RWPE1 (cell line): ENCODE measurements around the gene C5.
"Not testable (repeated sequence)": the region's sequence is repeated elsewhere in the genome, so short reads cannot be mapped to it uniquely, and the experiment has no call there.

Experiments
- CTCF ChIA-PET: fragments of 350-600 bp; sonication (Branson Sonifier 250); formaldehyde crosslinking; extraction: SDS; loops from one replicate; lab custom pipeline; 2021; lab: Yijun Ruan, JAX
- POLR2A ChIA-PET: fragments of 400-600 bp; formaldehyde crosslinking; extraction: SDS; loops from one replicate; lab custom pipeline; 2020; ENCODE audit warnings: antibody characterized with exemption; ENCODE audit not compliant: low non-redundant PET; lab: Yijun Ruan, JAX
- DNase-seq: peaks from one replicate; pipeline ENCODE4 v3.0.0; 2012; ENCODE audit warnings: low spot score
- H3K27ac ChIP-seq: fragments of 450-650 bp; 2 replicates; pipeline ENCODE4 v1.5.1; 2017
- TF ChIP-seq, protein P1 (sequence below): fragments of 450-650 bp; conservative IDR thresholded peaks from 2 replicates; pipeline ENCODE4 v1.5.1; 2017; ENCODE audit warnings: low read depth, mild to moderate bottlenecking

C5 gene

DNA sequence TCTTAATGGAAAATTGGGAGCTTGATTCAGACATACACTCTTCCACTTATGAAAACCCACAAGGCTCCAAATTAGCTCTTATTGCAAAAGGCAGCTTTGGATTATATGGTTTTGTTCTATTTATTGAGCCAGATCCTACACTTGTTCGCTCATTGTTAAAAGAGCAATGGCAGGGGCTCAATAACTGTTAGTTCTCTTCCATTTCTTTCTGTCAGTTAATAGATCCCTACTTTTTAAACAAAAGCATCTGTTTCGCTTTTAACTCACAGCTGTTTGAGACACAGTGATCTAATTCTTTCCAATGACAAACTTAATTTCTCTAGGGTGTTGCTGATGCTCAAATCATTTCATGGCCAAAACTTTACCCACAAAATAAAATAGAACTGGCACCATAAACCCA is 11.7 kb downstream of the C5 start:
- H3K27ac ChIP-seq = no peak overlapping the region
- POLR2A ChIA-PET = no interaction called here
- TF ChIP-seq, protein P1, sequence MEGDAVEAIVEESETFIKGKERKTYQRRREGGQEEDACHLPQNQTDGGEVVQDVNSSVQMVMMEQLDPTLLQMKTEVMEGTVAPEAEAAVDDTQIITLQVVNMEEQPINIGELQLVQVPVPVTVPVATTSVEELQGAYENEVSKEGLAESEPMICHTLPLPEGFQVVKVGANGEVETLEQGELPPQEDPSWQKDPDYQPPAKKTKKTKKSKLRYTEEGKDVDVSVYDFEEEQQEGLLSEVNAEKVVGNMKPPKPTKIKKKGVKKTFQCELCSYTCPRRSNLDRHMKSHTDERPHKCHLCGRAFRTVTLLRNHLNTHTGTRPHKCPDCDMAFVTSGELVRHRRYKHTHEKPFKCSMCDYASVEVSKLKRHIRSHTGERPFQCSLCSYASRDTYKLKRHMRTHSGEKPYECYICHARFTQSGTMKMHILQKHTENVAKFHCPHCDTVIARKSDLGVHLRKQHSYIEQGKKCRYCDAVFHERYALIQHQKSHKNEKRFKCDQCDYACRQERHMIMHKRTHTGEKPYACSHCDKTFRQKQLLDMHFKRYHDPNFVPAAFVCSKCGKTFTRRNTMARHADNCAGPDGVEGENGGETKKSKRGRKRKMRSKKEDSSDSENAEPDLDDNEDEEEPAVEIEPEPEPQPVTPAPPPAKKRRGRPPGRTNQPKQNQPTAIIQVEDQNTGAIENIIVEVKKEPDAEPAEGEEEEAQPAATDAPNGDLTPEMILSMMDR = no peak
- CTCF ChIA-PET = interaction anchor here (0.6 kb wide), 1 partner anchor 459 kb away, joined by 5 read pairs; the partner anchor contains the start of gene CDK5RAP2
- no peak for DNase-seq

DNA sequence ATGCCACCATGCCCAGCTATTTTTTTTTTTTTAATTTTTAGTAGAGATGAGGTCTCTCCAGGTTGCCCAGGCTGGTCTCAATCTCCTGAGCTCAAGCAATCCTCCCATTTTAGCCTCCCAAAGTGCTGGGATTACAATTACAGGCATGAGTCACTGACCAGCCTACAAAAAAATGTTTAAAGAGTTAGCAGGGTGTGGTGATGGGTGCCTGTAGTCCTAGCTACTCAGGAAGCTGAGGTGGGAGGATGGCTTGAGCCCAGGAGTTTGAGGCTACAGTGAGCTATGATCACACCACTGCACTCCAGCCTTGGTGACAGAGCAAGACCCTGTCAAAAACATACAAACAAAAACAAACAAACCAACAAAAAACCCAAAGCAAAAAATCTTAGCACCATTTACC is 14.4 kb downstream of the C5 start:
- CTCF ChIA-PET = interaction anchor here (1.0 to 1.2 kb wide), 3 partner anchors 24 to 54 kb away, joined by 3 to 5 read pairs (median 4); no protein-coding TSS in a partner anchor
- H3K27ac ChIP-seq, POLR2A ChIA-PET, DNase-seq: not testable (repeated sequence)

DNA sequence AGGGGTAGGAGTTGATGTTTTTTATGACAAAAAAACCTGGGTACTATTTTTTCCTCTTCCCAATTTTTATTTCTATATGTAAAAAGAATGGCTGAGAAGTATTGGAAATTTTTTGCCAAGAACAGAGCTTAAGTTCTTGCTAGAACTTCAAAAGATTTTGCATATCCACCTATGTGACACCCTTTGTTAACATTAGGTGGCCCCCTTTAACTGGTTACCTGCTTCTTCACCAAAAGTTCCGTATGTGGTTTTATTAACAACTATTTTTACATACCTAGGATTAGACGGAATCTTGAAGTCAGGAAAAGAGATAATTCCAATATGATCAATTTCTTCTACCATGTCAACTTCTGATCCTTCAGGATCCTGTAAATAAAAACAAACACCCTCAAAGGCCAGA is 15.5 kb downstream of the C5 start:
- ChIA-PET POLR2A (no interaction called here), CTCF (no interaction called here)
- TF ChIP-seq, protein P1 = no peak
- DNase-seq = no peak
- H3K27ac ChIP-seq = no peak overlapping the region

DNA sequence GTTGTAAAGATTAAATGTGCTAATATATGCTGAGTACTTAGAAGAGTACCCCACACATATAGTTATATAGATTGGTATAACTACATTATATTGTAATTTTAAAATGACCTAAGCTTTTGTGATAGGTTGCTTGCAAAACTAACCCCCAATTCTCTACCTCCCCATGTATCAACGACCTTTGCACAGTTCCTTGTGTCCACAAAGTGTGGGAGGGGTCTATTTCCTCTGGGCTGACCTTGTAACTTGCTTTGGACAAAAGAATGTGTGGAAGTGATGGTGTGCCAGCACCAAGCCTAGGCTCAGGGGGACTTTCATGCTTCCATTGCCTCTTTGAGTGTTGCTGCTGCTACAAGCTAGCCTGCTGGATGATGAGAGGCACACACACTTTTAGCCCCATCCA is 20.6 kb downstream of the C5 start:
- TF ChIP-seq, protein P1 = no peak
- ChIA-PET POLR2A (no interaction called here), CTCF (interaction anchor here (0.5 to 2.3 kb wide), 4 partner anchors 31 to 291 kb away, joined by 3 to 7 read pairs (median 6); no protein-coding TSS in a partner anchor)
- DNase-seq = no peak
- no peak overlapping the region for H3K27ac ChIP-seq

DNA sequence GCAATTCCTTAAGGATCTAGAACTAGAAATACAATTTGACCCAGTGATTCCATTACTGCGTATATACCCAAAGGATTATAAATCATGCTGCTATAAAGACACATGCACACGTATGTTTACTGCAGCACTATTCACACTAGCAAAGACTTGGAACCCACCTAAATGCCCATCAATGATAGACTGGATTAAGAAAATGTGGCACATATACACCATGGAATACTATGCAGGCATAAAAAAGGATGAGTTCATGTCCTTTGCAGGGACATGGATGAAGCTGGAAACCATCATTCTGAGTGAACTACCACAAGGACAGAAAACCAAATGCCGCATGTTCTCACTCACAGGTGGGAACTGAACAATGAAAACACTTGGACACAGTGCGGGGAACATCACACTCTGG is 21.8 kb downstream of the C5 start:
- DNase-seq, H3K27ac ChIP-seq, POLR2A ChIA-PET: not testable (repeated sequence)
- CTCF ChIA-PET = interaction anchor here (2.3 kb wide), 1 partner anchor 32 kb away, joined by 7 read pairs; no protein-coding TSS in a partner anchor

DNA sequence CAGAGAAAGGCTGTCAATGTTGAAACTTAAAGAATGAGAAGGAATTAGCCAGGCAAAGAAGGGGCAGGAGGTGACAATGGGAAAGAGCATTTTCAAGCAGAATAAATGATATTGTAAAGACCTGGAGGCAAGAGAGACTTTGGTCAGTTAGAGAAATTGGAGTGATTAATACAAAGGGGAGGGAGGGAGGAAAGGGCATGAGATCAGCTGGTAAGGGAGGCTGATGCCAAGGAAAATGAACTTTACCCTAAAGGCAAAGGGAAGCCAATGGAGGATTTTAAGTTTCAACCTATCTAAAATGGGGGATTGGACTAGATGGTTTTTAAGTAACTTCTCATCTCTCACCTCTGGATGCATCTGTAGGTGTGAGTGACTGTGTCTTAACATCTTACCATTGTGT is 23.3 kb downstream of the C5 start:
- H3K27ac ChIP-seq = no peak overlapping the region
- POLR2A ChIA-PET = no interaction called here
- TF ChIP-seq, protein P1 = no peak
- no peak for DNase-seq
- CTCF ChIA-PET = no interaction called here

DNA sequence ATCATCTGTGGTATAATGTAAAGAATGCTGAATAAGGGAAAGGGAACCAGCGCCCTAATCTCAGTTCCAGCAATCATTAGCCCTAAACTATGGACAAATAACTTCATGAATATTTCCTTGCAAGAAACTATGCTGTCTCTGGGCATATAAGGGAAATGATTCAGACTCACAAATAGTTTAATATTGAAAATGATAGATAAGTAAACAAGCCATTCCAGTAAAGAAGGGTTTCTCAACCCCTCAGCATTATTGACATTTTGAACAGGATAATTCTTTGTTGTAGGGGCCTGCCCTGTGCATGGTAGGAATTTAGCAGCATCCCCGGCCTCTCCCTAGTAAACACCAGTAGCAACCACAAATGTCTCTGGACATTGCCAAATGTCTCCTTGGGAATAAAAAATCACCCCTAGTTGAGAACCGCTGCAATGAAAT is 23.8 kb downstream of the C5 start:
- POLR2A ChIA-PET = no interaction called here
- no peak for DNase-seq
- CTCF ChIA-PET = no interaction called here
- TF ChIP-seq, protein P1 = no peak
- no peak overlapping the region for H3K27ac ChIP-seq

DNA sequence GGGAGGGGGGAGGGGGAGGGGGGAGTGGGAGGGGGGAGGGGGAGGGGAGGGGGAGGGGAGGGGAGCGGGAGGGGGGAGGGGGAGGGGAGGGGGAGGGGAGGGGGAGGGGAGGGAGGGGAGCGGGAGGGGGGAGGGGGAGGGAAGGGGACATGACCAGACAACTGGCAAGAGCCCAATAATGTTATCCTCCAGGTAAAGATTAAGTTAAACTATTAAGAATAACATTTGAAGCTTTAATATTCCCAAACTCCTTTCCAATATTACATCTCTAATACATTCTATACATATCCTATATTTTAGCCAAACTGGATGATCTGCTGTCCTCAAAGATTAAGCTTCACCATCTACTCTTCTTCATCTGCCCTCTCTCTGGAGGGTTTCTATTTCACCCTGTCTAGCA is 25.8 kb downstream of the C5 start:
- no peak for DNase-seq
- ChIA-PET CTCF (no interaction called here), POLR2A (no interaction called here)
- H3K27ac ChIP-seq = no peak overlapping the region
- TF ChIP-seq, protein P1 = no peak
